ENCODE data around the gene HYI.
"Not testable (repeated sequence)": the region's sequence is repeated elsewhere in the genome, so short reads cannot be mapped to it uniquely, and the experiment has no call there.

HYI gene, protein sequence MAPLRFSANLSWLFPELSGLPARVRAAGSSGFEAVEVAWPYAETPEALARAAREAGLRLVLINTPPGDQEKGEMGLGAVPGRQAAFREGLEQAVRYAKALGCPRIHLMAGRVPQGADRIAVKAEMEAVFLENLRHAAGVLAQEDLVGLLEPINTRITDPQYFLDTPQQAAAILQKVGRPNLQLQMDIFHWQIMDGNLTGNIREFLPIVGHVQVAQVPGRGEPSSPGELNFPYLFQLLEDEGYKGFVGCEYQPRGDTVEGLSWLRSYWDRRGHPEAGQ

GRCh38 chr1:43453442-43454269 lies at the start of gene HYI:
HYI (minus strand) TSS chr1:43453931; CDS start chr1:43453793, 138 bp downstream.
- in situ Hi-C loops (cut with HindIII; ENCODE audit: low sequenced_read_pairs): no loop called here

GRCh38 chr1:43501806-43502205 lies 48.1 kb upstream of the HYI start:
- in situ Hi-C loops (cut with HindIII; ENCODE audit: low sequenced_read_pairs): not testable (repeated sequence)

GRCh38 chr1:43499898-43500297 lies 46.2 kb upstream of the HYI start:
- in situ Hi-C loops (cut with HindIII; ENCODE audit: low sequenced_read_pairs): no loop called here

DNA sequence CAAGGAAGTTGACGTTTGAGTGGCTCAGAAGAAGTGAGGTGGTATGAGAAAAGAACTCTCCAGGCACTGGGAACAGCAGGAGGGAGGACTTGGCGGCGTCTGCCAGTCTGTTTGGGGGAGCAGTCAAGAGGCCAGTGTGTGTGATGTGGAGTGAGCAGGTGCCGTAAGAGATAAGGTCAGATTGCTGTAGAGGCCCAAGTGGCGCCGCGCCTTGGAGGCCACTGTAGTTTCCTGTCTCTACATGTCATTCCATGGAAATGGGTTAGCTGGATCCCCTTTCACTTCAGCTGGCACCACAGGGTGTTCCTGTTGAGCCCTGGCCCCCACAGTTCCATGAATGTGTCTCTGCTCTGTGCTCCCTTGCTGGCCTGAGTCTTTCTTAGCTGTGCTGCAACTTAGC lies 41.5 kb upstream of the HYI start:
- in situ Hi-C loops (cut with HindIII; ENCODE audit: low sequenced_read_pairs): no loop called here

DNA sequence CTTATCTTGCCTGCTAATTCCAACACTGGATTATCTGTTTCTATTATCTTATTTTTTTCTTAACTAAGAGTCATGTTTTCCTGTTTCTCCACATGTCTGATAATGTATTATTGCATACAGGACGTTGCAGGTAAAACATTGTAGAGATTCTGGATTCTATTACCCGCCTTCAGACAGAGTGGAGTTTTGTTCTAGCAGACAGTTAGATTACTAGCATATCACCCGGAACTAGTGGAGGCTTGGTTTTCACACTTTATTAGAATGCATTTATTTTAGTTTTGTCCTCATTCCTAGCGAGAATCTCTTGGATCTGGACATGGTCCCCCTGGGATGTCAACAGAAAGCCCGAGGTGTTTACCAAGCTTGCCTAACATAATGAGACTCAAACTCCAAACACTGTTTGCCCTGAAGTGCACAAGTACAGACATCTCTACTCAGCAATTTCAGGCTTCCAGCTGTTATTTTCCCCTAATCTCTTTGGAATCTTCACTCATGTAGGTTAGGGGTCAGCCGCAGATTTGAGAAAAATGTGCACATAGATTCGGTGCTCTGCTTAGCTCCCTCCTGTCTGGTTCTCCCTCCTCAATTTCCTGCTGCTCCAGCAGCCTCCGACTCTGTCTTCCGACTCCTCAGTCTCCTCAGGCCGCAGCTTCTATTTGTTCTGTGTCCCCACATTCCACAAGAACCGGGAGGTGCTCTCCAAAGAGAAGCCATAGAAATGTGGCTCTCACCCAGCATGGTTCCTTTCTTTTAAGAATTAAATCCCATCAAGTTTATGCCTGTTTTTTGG lies 40.1 kb upstream of the HYI start:
- in situ Hi-C loops (cut with HindIII; ENCODE audit: low sequenced_read_pairs): no loop called here

GRCh38 chr1:43492826-43493225 lies 39.1 kb upstream of the HYI start:
- in situ Hi-C loops (cut with HindIII; ENCODE audit: low sequenced_read_pairs): no loop called here

- in situ Hi-C loops (cut with HindIII; ENCODE audit: low sequenced_read_pairs): no loop called here
Observed at GRCh38 chr1:43491061-43491460, 37.3 kb upstream of the HYI start.

GRCh38 chr1:43488165-43488564 lies 34.4 kb upstream of the HYI start:
- in situ Hi-C loops (cut with HindIII; ENCODE audit: low sequenced_read_pairs): no loop called here

DNA sequence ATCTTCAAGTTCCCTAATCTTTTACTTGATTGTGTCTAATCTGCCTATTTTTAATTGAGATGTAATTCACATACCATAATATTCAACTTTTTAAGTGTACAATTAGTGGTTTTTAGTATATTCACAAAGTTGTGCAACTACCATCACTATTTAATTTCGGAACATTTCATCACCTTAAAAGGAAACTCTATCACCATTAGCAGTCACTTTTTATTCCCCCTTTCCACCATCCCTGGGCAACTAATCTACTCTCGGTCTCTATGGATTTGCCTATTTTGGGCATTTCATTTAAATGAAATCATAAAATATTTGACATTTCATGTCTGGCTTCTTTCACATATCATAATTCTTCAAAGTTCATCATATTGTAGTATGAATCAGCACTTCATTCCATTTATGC lies 30.6 kb upstream of the HYI start:
- in situ Hi-C loops (cut with HindIII; ENCODE audit: low sequenced_read_pairs): no loop called here

- in situ Hi-C loops (cut with HindIII; ENCODE audit: low sequenced_read_pairs): no loop called here
Observed at GRCh38 chr1:43482215-43482614, 28.5 kb upstream of the HYI start.

DNA sequence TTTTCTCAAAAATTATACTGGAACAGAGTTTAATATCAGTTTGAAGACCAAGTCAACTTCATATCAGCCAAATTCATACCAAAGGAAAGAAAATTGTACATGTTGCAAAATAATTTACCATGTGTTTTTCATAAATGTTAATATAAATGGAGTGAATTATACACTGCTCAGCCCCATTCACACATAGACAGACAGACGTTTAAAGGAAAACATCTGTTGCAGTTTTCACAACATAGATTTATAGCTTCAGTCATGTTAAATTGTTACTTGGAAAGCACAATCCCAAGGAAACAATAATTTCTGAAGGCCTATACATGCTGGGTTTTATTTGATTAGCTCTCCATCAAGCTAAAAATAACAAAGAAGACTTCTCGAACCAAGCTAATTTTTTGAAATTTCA lies 27.8 kb upstream of the HYI start:
- in situ Hi-C loops (cut with HindIII; ENCODE audit: low sequenced_read_pairs): no loop called here

- in situ Hi-C loops (cut with HindIII; ENCODE audit: low sequenced_read_pairs): no loop called here
Observed at GRCh38 chr1:43479414-43479813, 25.7 kb upstream of the HYI start.

DNA sequence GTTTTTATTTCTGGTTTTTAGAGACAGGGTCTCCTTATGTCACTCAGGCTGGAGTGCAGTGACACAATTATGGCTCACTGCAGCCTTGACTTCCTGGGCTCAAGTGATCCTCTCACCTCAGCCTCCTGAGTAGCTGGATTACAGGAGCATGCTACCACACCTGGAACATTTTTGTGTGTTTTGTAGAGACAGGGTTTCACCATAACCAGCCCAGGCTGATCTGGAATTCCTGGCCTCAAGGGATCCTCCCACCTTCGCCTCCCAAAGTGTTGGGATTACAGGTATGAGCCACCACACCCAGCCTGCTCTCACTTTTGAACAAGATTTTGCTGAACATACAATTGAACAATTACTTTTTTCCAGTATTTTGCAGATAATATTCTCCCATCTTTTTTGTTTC lies 24.0 kb upstream of the HYI start:
- in situ Hi-C loops (cut with HindIII; ENCODE audit: low sequenced_read_pairs): no loop called here

DNA sequence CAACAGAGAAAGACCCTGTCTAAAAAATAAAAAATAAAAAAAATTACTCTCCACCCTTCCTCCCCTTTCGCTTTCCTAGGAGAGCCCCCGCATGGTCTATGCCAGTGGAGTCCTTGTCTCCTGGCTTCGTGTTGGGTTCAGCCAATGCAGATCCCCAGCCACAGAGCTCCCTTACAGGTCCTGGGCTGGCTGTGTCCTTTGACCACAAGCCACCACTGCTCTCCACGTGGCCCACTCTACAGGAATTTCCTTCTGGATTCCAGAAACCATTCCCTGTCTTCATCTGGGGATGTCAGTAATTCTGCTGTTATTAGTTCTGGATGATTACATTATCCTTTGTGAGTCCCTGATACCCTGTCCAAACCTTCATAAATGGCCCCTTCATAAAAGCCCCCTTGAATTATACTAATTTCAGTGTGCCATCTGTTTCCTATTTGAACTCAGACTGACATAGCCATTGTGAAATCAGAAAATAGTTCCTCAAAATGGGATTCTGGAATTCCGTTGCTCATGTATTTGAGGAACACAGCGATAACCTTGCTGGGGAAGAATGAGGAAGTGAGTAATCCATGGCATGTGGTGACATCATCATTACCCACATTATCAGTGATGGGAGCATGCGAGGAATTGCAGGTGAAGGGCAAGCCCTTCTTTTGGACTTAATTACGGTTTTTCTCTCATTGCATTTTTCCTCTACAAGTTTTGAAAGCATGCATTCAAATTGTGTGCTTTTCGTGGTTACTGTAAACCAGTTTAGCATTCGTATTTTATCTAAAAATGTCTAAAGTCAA lies 22.1 kb upstream of the HYI start:
- in situ Hi-C loops (cut with HindIII; ENCODE audit: low sequenced_read_pairs): not testable (repeated sequence)

DNA sequence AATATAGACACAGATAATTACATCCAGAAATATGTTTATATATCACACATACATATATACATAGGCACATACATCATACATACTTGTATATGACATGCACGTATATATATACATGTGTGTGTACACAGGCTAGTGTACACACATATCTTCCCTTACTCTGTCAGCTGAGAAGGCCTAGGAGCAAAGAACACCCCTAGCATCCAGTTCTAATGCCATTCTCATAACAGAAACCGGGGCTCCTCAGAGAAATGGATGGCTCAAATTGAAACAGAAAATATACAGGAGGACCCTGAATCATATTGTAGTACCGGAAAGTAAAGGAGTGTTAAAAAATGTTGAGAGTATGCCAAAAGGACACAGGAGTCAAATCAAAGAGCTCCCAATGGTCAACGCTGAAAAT lies 19.7 kb upstream of the HYI start:
- in situ Hi-C loops (cut with HindIII; ENCODE audit: low sequenced_read_pairs): no loop called here

GRCh38 chr1:43472463-43473151 lies 18.9 kb upstream of the HYI start:
- in situ Hi-C loops (cut with HindIII; ENCODE audit: low sequenced_read_pairs): not testable (repeated sequence)

DNA sequence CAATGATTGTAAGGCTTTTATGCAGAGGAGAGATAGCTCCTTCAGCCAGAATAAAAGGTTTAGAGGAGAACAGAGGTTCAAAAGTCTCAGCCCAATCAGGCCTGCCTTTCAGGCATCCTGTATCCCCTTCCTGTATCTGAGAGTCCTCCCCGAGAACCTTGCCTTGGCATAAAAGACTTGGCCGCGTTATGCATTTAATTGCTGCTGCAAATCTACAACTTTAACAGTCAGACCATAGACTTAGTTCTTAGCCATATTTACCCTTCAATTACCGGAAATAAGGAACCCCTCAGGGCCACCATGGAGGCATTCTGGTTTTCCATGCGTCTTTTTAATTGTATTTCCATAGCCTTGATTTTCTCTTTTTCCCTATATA lies 18.3 kb upstream of the HYI start:
- in situ Hi-C loops (cut with HindIII; ENCODE audit: low sequenced_read_pairs): no loop called here

GRCh38 chr1:43469932-43470331 lies 16.2 kb upstream of the HYI start:
- in situ Hi-C loops (cut with HindIII; ENCODE audit: low sequenced_read_pairs): no loop called here

DNA sequence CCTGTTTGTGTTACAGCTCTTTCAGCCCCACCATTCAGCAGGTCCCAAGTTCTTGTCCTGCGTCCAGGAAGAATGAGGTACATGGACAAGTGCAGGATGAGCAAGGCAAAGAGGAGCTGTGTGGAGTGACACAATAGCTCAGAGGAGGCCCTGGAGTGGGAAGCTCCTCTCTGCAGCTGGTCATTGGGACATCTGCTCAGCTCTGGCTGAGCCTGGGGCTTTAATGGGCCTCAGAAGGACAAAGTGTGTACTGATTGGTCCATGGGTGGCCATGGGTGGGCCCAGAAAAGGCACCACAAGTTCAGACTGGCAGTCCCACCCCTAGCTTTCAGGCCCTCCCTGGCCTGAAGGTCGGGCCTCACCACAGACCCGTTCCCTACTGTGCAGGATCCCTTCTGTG lies 14.7 kb upstream of the HYI start:
- in situ Hi-C loops (cut with HindIII; ENCODE audit: low sequenced_read_pairs): no loop called here

GRCh38 chr1:43466403-43466802 lies 12.7 kb upstream of the HYI start:
- in situ Hi-C loops (cut with HindIII; ENCODE audit: low sequenced_read_pairs): no loop called here
